GM23338 (cell line): ENCODE measurements around the gene SPRR1A. TPM values are rescaled to one million over a fixed set of nuclear protein-coding genes. Genes with fewer than 3 reads are reported as not detected.

ENCODE experiments used
- ATAC-seq: fragments of 200-7000 bp; cut with Tn5 transposase; 3 replicates; pipeline ENCODE4 v1.9.1; 2020
- DNase-seq: peaks from one replicate; pipeline ENCODE4 v3.0.0-alpha.2; 2015; ENCODE audit warnings: low spot score
- H2AFZ ChIP-seq: fragments of 200-600 bp; sonication (generic); 2 replicates; pipeline ENCODE4 v1.8.0; 2016; ENCODE audit warnings: antibody characterized with exemption, mild to moderate bottlenecking, moderate library complexity
- H3F3A ChIP-seq: fragments of 200-600 bp; sonication (generic); replicated peaks from 2 replicates; pipeline ENCODE4 v1.8.0; 2017; ENCODE audit warnings: antibody characterized with exemption, mixed run types, low read depth
- H3K27ac ChIP-seq: fragments of 200-600 bp; sonication (generic); 2 replicates; pipeline ENCODE4 v1.6.1; 2016; ENCODE audit warnings: low read depth
- H3K27me3 ChIP-seq: fragments of 200-600 bp; sonication (generic); 2 replicates; pipeline ENCODE4 v1.8.0; 2016; ENCODE audit warnings: mild to moderate bottlenecking, mixed run types, moderate library complexity; ENCODE audit not compliant: insufficient read depth
- H3K36me3 ChIP-seq: fragments of 200-600 bp; sonication (generic); 2 replicates; pipeline ENCODE4 v1.8.0; 2016; ENCODE audit warnings: mild to moderate bottlenecking; ENCODE audit not compliant: insufficient read depth
- H3K4me1 ChIP-seq: fragments of 200-600 bp; sonication (generic); 2 replicates; pipeline ENCODE4 v1.8.0; 2016; ENCODE audit warnings: mild to moderate bottlenecking, moderate library complexity; ENCODE audit not compliant: insufficient read depth
- H3K4me2 ChIP-seq: fragments of 200-600 bp; sonication (generic); 2 replicates; pipeline ENCODE4 v1.7.1; 2017; ENCODE audit warnings: mixed run types
- H3K4me3 ChIP-seq: fragments of 200-600 bp; sonication (generic); 2 replicates; pipeline ENCODE4 v1.6.1; 2016; ENCODE audit warnings: mixed run types
- H3K79me2 ChIP-seq: fragments of 200-600 bp; sonication (generic); replicated peaks from 2 replicates; pipeline ENCODE4 v1.8.0; 2017; ENCODE audit warnings: mild to moderate bottlenecking; ENCODE audit not compliant: insufficient read depth
- H3K9me2 ChIP-seq: fragments of 200-600 bp; sonication (generic); 2 replicates; pipeline ENCODE4 v1.8.0; 2017; ENCODE audit not compliant: insufficient read depth
- H4K20me1 ChIP-seq: fragments of 200-600 bp; sonication (generic); replicated peaks from 2 replicates; pipeline ENCODE4 v1.8.0; 2017; ENCODE audit warnings: mild to moderate bottlenecking; ENCODE audit not compliant: insufficient read depth
- H3K27ac Mint-ChIP-seq: 2 replicates; pipeline ENCODE4 v1.8.0; 2020; ENCODE audit warnings: inconsistent platforms, mild to moderate bottlenecking, moderate library complexity, mixed read lengths
- H3K27me3 Mint-ChIP-seq: 3 replicates; pipeline ENCODE4 v1.8.0; 2022; ENCODE audit warnings: low read depth, mild to moderate bottlenecking, moderate library complexity, mixed read lengths, inconsistent platforms; ENCODE audit not compliant: insufficient read depth, poor library complexity
- H3K36me3 Mint-ChIP-seq: 3 replicates; pipeline ENCODE4 v1.8.0; 2021; ENCODE audit warnings: low read depth, mild to moderate bottlenecking, inconsistent platforms, moderate library complexity, mixed read lengths
- H3K4me1 Mint-ChIP-seq: 3 replicates; pipeline ENCODE4 v1.8.0; 2020; ENCODE audit warnings: mild to moderate bottlenecking, inconsistent platforms, mixed read lengths
- H3K4me3 Mint-ChIP-seq: 3 replicates; pipeline ENCODE4 v1.8.0; 2021; ENCODE audit warnings: moderate library complexity, mild to moderate bottlenecking, inconsistent platforms, mixed read lengths
- H3K9me3 Mint-ChIP-seq: 3 replicates; pipeline ENCODE4 v1.8.0; 2020; ENCODE audit warnings: moderate library complexity, mild to moderate bottlenecking, inconsistent platforms, mixed read lengths
- CREB1 ChIP-seq: fragments of 250-450 bp; sonication (Bioruptor Pico); IDR thresholded peaks from 2 replicates; pipeline ENCODE4 v1.5.0; 2020; ENCODE audit warnings: low read depth, mild to moderate bottlenecking, moderate library complexity
- polyA plus RNA-seq: library from polyadenylated mRNA; unstranded; fragments of >200 nt; fragmentation: Nextera tagmentation; extraction: Ambion mirVana; gene quantifications from 2 replicates; pipeline ENCODE4 v1.2.1, GENCODE V29; 2016
- total RNA-seq: library from RNA; depleted of rRNA; stranded (reverse); fragments of >200 nt; shearing (Covaris generic); gene quantifications from 2 replicates; pipeline ENCODE4 v1.2.3, GENCODE V29; 2014
- TF ChIP-seq, protein P1 (sequence below), 2 experiments: fragments of 200-600 bp in 1 of 2; sonication (generic) in 1 of 2; conservative IDR thresholded peaks; 2 replicates each; pipeline versions ENCODE4 v1.5.1 to v1.6.1; 2016 to 2017; ENCODE audit warnings: antibody characterized with exemption in 2 of 2, low read depth in 2 of 2, mild to moderate bottlenecking in 2 of 2, moderate library complexity in 1 of 2
- TF ChIP-seq, protein P2 (sequence below): IDR thresholded peaks from 2 replicates; pipeline ENCODE4 v1.6.1; 2016; ENCODE audit warnings: antibody characterized with exemption
- TF ChIP-seq, protein P3 (sequence below): fragments of 250-450 bp; sonication (Bioruptor Pico); IDR thresholded peaks from 2 replicates; pipeline ENCODE4 v1.5.0; 2020; ENCODE audit warnings: mild to moderate bottlenecking, moderate library complexity

The SPRR1A gene
- total and polyA plus RNA-seq, 2 experiments from 2014 or later = not detected

DNA sequence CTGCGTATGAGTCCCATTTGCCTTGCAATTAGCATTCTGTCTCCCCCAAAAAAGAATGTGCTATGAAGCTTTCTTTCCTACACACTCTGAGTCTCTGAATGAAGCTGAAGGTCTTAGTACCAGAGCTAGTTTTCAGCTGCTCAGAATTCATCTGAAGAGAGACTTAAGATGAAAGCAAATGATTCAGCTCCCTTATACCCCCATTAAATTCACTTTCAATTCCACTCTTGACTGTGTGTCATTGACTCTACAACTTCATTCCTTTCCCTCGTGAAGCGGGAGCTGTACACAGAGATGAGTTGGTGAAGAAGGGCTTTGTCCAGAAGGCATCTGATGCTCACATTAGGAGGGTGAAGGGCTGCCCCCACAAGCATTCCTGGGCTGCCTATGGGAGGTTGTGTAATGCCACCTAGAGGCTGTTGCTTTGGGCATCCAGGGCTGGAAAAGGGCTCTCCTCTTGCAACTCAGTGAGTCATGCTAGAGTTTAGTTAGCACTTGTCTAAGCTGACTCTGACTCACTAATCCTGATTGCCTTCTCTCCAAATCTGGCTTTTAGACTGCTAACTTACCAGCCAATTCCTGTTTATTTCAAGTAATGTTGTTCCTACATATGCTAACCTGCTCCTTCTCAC lies 48.9 kb downstream of the SPRR1A start:
- Mint-ChIP-seq H3K36me3 (no peaks in the 10 kb centered on the region), H3K4me1 (peaks cover 7% of the 10 kb centered on the region; the same call in 2 of the 3 replicates), H3K9me3 (0 out of 3 replicates have a peak, but pooled peaks cover 3% of the 10 kb centered on the region), H3K4me3 (no peak overlapping the region), H3K27me3 (peaks cover 2% of the 10 kb centered on the region), H3K27ac (0 out of 2 replicates have a peak overlapping the region, but pooled peaks have one; percentile 49)
- H2AFZ ChIP-seq = peak overlapping the region; percentile 52; the same call in 1 of the 2 replicates
- peaks cover 5% of the 10 kb centered on the region; the same call in 1 of the 2 replicates for H3K9me2 ChIP-seq
- no peaks in the 10 kb centered on the region for H3K36me3 ChIP-seq
- TF ChIP-seq CREB1 = no peak
- TF ChIP-seq, protein P1, sequence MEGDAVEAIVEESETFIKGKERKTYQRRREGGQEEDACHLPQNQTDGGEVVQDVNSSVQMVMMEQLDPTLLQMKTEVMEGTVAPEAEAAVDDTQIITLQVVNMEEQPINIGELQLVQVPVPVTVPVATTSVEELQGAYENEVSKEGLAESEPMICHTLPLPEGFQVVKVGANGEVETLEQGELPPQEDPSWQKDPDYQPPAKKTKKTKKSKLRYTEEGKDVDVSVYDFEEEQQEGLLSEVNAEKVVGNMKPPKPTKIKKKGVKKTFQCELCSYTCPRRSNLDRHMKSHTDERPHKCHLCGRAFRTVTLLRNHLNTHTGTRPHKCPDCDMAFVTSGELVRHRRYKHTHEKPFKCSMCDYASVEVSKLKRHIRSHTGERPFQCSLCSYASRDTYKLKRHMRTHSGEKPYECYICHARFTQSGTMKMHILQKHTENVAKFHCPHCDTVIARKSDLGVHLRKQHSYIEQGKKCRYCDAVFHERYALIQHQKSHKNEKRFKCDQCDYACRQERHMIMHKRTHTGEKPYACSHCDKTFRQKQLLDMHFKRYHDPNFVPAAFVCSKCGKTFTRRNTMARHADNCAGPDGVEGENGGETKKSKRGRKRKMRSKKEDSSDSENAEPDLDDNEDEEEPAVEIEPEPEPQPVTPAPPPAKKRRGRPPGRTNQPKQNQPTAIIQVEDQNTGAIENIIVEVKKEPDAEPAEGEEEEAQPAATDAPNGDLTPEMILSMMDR (conservative IDR thresholded peaks at IDR 0.05; ENCODE audit: low read depth in 2 of 2) = peak; percentile 65 to 75
- TF ChIP-seq, protein P2, sequence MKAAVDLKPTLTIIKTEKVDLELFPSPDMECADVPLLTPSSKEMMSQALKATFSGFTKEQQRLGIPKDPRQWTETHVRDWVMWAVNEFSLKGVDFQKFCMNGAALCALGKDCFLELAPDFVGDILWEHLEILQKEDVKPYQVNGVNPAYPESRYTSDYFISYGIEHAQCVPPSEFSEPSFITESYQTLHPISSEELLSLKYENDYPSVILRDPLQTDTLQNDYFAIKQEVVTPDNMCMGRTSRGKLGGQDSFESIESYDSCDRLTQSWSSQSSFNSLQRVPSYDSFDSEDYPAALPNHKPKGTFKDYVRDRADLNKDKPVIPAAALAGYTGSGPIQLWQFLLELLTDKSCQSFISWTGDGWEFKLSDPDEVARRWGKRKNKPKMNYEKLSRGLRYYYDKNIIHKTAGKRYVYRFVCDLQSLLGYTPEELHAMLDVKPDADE = no peak
- TF ChIP-seq, protein P3, sequence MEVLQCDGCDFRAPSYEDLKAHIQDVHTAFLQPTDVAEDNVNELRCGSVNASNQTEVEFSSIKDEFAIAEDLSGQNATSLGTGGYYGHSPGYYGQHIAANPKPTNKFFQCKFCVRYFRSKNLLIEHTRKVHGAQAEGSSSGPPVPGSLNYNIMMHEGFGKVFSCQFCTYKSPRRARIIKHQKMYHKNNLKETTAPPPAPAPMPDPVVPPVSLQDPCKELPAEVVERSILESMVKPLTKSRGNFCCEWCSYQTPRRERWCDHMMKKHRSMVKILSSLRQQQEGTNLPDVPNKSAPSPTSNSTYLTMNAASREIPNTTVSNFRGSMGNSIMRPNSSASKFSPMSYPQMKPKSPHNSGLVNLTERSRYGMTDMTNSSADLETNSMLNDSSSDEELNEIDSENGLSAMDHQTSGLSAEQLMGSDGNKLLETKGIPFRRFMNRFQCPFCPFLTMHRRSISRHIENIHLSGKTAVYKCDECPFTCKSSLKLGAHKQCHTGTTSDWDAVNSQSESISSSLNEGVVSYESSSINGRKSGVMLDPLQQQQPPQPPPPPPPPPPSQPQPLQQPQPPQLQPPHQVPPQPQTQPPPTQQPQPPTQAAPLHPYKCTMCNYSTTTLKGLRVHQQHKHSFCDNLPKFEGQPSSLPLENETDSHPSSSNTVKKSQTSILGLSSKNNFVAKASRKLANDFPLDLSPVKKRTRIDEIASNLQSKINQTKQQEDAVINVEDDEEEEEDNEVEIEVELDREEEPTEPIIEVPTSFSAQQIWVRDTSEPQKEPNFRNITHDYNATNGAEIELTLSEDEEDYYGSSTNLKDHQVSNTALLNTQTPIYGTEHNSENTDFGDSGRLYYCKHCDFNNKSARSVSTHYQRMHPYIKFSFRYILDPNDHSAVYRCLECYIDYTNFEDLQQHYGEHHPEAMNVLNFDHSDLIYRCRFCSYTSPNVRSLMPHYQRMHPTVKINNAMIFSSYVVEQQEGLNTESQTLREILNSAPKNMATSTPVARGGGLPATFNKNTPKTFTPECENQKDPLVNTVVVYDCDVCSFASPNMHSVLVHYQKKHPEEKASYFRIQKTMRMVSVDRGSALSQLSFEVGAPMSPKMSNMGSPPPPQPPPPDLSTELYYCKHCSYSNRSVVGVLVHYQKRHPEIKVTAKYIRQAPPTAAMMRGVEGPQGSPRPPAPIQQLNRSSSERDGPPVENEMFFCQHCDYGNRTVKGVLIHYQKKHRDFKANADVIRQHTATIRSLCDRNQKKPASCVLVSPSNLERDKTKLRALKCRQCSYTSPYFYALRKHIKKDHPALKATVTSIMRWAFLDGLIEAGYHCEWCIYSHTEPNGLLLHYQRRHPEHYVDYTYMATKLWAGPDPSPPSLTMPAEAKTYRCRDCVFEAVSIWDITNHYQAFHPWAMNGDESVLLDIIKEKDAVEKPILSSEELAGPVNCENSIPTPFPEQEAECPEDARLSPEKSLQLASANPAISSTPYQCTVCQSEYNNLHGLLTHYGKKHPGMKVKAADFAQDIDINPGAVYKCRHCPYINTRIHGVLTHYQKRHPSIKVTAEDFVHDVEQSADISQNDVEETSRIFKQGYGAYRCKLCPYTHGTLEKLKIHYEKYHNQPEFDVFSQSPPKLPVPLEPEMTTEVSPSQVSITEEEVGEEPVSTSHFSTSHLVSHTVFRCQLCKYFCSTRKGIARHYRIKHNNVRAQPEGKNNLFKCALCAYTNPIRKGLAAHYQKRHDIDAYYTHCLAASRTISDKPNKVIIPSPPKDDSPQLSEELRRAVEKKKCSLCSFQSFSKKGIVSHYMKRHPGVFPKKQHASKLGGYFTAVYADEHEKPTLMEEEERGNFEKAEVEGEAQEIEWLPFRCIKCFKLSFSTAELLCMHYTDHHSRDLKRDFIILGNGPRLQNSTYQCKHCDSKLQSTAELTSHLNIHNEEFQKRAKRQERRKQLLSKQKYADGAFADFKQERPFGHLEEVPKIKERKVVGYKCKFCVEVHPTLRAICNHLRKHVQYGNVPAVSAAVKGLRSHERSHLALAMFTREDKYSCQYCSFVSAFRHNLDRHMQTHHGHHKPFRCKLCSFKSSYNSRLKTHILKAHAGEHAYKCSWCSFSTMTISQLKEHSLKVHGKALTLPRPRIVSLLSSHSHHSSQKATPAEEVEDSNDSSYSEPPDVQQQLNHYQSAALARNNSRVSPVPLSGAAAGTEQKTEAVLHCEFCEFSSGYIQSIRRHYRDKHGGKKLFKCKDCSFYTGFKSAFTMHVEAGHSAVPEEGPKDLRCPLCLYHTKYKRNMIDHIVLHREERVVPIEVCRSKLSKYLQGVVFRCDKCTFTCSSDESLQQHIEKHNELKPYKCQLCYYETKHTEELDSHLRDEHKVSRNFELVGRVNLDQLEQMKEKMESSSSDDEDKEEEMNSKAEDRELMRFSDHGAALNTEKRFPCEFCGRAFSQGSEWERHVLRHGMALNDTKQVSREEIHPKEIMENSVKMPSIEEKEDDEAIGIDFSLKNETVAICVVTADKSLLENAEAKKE (CRISPR knock-in tag) = 0 out of 2 replicates have a peak, but pooled peaks have one; percentile 31
- no peaks in the 10 kb centered on the region for H3F3A ChIP-seq
- no peaks in the 10 kb centered on the region for H3K79me2 ChIP-seq
- H3K4me3 ChIP-seq = no peak overlapping the region
- ATAC-seq (peak; percentile 100), DNase-seq (peak; percentile 73)
- H3K27me3 ChIP-seq = no peaks in the 10 kb centered on the region
- H3K4me1 ChIP-seq = no peaks in the 10 kb centered on the region
- no peak overlapping the region for H3K27ac ChIP-seq
- no peak overlapping the region for H3K4me2 ChIP-seq
- no peaks in the 10 kb centered on the region for H4K20me1 ChIP-seq
